OCI-LY7 (cell line): ENCODE measurements around the gene RPS21. TPM values are rescaled to one million over a fixed set of nuclear protein-coding genes. Genes with fewer than 3 reads are reported as not detected.

Experiments used
- BruUV-seq: library from RNA; stranded (reverse); fragments of 400-500 nt; replicated peaks from 2 replicates; lab custom pipeline; 2021; lab: Mats Ljungman, UMichigan
- CTCF ChIA-PET: fragments of 300-600 bp; sonication (Branson Sonifier 250); formaldehyde crosslinking; loops from one replicate; lab custom pipeline; 2022; ENCODE audit warnings: antibody characterized with exemption; ENCODE audit not compliant: unreplicated experiment; lab: Charles Lee
- POLR2A ChIA-PET: fragments of 300-600 bp; sonication (Branson Sonifier 250); formaldehyde crosslinking; loops from one replicate; lab custom pipeline; 2022; ENCODE audit warnings: antibody characterized with exemption; lab: Charles Lee
- DNase-seq: peaks from one replicate; pipeline ENCODE4 v3.0.0-alpha.2; 2015; ENCODE audit warnings: low spot score
- H2AFZ ChIP-seq: fragments of 200-600 bp; sonication (generic), shearing (Covaris generic); 2 replicates; pipeline ENCODE4 v1.6.1; 2014; ENCODE audit warnings: mild to moderate bottlenecking, antibody characterized with exemption, low read length, moderate library complexity
- H3K27ac ChIP-seq: fragments of 200-600 bp; sonication (generic); 2 replicates; pipeline ENCODE4 v1.5.1; 2014; ENCODE audit warnings: mixed run types, low read depth, mild to moderate bottlenecking, moderate library complexity, low read length, inconsistent platforms; ENCODE audit not compliant: poor library complexity, severe bottlenecking
- H3K36me3 ChIP-seq: fragments of 200-600 bp; sonication (generic); 2 replicates; pipeline ENCODE4 v1.6.1; 2014; ENCODE audit warnings: mild to moderate bottlenecking, antibody characterized with exemption, low read length, moderate library complexity, mixed read lengths; ENCODE audit not compliant: insufficient read depth
- H3K4me1 ChIP-seq: fragments of 200-600 bp; sonication (generic); 2 replicates; pipeline ENCODE4 v1.5.1; 2014; ENCODE audit warnings: mild to moderate bottlenecking, low read length; ENCODE audit not compliant: insufficient read depth, poor library complexity, severe bottlenecking
- H3K4me2 ChIP-seq: fragments of 200-600 bp; sonication (generic); 2 replicates; pipeline ENCODE4 v1.6.1; 2014; ENCODE audit warnings: mild to moderate bottlenecking, low read length
- H3K4me3 ChIP-seq: fragments of 200-600 bp; sonication (generic); 2 replicates; pipeline ENCODE4 v1.5.1; 2014; ENCODE audit warnings: mild to moderate bottlenecking, low read depth, low read length; ENCODE audit not compliant: poor library complexity, severe bottlenecking
- H3K79me2 ChIP-seq: fragments of 200-600 bp; sonication (generic); 2 replicates; pipeline ENCODE4 v1.6.1; 2016; ENCODE audit warnings: low read depth, mild to moderate bottlenecking, low read length, moderate library complexity, mixed read lengths; ENCODE audit not compliant: insufficient read depth
- H3K9me2 ChIP-seq: fragments of 200-600 bp; sonication (generic); 2 replicates; pipeline ENCODE4 v1.6.1; 2016; ENCODE audit warnings: mild to moderate bottlenecking, low read length, mixed read lengths; ENCODE audit not compliant: insufficient read depth
- H3K9me3 ChIP-seq: fragments of 200-600 bp; sonication (generic); 2 replicates; pipeline ENCODE4 v1.6.1; 2014; ENCODE audit warnings: mild to moderate bottlenecking, mixed run types, low read length, mixed read lengths
- H4K20me1 ChIP-seq: fragments of 200-600 bp; sonication (generic); 2 replicates; pipeline ENCODE4 v1.6.1; 2014; ENCODE audit warnings: mild to moderate bottlenecking, antibody characterized with exemption, low read length, moderate library complexity, mixed read lengths; ENCODE audit not compliant: insufficient read depth
- EZH2phosphoT487 ChIP-seq: fragments of 200-600 bp; sonication (generic); IDR thresholded peaks from 2 replicates; pipeline ENCODE4 v1.6.1; 2018; ENCODE audit warnings: low read depth, borderline replicate concordance, mild to moderate bottlenecking, mixed run types, antibody characterized with exemption, low read length, moderate library complexity, mixed read lengths
- intact Hi-C: fragments of 100-400 bp; cut with micrococcal nuclease; formaldehyde crosslinking; loops from one replicate; pipeline ENCODE4 v1.10.0; 2022; ENCODE audit not compliant: unreplicated experiment
- total RNA-seq, 2 experiments: library from RNA; depleted of rRNA in 1 of 2; stranded (reverse); fragments of >200 nt in 1 of 2; shearing (Covaris generic) in 1 of 2; gene quantifications; 2 replicates each; pipeline ENCODE4 v1.2.3, GENCODE V29; 2014 to 2022
- TF ChIP-seq, protein P1 (sequence below): fragments of 200-600 bp; sonication (generic); conservative IDR thresholded peaks from 2 replicates; pipeline ENCODE4 v1.5.1; 2014; ENCODE audit warnings: mild to moderate bottlenecking, antibody characterized with exemption, low read length, moderate library complexity, mixed read lengths

RPS21 gene
- total RNA-seq, 2 experiments from 2014 or later, result 2,571 to 3,376 TPM

DNA sequence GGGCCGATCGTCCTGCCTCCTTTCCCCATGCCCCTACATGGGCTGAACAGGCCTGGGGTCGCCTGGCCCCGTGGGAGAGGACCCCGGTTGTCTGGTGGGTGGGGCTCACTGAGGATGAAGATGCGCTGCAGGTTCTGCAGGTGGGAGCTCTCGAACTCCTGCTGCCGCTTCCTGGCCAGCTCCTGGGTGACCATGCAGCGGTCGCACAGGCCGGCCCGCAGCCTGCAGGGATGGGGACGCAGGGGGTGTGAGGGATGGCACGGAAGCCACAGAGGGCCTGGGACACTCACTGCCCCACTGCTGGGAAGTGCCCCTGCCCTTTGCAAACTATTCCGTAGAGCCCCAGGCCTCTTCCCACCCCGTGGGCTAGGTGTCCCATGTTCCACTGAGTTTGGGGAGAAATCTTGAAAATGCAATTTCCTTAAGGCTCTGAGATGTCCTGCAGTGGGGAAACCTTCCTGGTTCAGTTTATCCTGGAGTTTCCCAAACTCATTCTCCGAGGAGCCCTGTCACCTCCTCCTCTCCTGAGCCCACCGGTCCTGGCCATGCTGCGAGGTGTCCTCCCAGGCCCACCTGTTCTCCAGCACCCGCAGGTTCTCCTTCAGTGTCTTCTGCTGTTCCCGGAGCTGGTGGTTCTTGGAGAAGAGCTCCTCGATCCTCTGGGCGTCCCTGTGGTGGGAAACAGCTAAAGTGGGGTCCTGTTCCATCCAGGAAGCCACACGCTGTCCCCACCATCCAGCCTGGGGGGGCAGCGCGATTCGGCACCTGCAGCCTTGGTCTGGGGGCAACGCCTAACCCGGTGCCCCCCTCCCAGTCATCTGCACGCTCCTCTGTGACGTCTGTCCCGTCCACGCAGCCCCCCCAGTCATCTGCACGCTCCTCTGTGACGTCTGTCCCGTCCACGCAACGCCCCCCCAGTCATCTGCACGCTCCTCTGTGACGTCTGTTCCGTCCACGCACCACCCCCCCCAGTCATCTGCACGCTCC is 30.0 kb downstream of the RPS21 start:
- no peaks in the 10 kb centered on the region for H3K36me3 ChIP-seq
- TF ChIP-seq, protein P1, sequence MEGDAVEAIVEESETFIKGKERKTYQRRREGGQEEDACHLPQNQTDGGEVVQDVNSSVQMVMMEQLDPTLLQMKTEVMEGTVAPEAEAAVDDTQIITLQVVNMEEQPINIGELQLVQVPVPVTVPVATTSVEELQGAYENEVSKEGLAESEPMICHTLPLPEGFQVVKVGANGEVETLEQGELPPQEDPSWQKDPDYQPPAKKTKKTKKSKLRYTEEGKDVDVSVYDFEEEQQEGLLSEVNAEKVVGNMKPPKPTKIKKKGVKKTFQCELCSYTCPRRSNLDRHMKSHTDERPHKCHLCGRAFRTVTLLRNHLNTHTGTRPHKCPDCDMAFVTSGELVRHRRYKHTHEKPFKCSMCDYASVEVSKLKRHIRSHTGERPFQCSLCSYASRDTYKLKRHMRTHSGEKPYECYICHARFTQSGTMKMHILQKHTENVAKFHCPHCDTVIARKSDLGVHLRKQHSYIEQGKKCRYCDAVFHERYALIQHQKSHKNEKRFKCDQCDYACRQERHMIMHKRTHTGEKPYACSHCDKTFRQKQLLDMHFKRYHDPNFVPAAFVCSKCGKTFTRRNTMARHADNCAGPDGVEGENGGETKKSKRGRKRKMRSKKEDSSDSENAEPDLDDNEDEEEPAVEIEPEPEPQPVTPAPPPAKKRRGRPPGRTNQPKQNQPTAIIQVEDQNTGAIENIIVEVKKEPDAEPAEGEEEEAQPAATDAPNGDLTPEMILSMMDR, result no peak
- TF ChIP-seq EZH2phosphoT487, result no peak
- no peak for DNase-seq
- ChIA-PET CTCF (no interaction called here), POLR2A (no interaction called here)
- BruUV-seq, result no TSS peak
- no peaks in the 10 kb centered on the region for H3K4me1 ChIP-seq
- intact Hi-C loops, result no loop called here
- no peak overlapping the region for H3K27ac ChIP-seq
- H3K9me2 ChIP-seq, result no peaks in the 10 kb centered on the region
- no peak overlapping the region for H3K4me2 ChIP-seq
- no peak overlapping the region for H2AFZ ChIP-seq
- H4K20me1 ChIP-seq, result no peaks in the 10 kb centered on the region
- H3K4me3 ChIP-seq, result no peak overlapping the region
- no peaks in the 10 kb centered on the region for H3K9me3 ChIP-seq
- no peaks in the 10 kb centered on the region for H3K79me2 ChIP-seq

DNA sequence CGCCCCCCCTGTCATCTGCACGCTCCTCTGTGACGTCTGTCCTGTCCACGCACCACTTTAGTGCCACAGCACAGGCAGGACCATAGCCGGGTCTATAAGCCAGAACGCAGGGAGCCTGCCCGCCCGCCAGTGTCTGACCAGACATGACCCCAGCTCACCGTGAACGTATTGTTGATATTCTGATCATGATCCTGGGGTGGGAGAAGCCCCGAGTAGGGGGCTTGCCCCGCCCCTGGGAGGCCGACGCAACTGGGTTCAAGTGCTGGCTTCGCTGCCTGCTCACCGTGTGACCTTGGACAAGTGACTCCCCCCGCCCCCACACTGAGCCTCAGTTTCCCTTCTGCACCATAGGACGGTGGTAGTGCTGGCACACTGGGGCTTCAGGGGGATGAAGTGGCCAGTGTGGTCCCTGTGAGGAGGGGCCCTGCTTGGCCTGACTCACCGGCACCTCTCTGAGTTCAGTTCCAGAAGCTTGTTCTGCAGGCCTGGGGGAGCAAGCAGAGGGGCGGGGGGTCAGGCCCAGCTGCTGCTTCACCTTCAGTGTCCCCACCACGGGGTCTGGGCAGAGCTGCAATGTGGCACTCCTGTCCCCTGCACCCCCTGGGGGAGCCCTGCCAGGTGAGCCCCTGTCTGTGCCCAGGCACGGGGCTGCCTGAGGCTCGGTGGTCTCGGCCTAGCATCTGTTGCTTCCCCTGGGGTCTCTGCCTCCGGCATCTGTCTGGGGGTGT is 31.2 kb downstream of the RPS21 start:
- no TSS peak for BruUV-seq
- POLR2A ChIA-PET, result no interaction called here
- Histone ChIP-seq H4K20me1 (no peaks in the 10 kb centered on the region), H3K9me3 (no peaks in the 10 kb centered on the region), H3K27ac (no peak overlapping the region), H2AFZ (no peak overlapping the region), H3K79me2 (no peaks in the 10 kb centered on the region), H3K4me3 (no peak overlapping the region), H3K9me2 (no peaks in the 10 kb centered on the region), H3K4me2 (no peak overlapping the region), H3K36me3 (no peaks in the 10 kb centered on the region), H3K4me1 (no peaks in the 10 kb centered on the region)
- intact Hi-C loops, result no loop called here
- TF ChIP-seq, protein P1, result no peak
- no peak for TF ChIP-seq EZH2phosphoT487
- no peak for DNase-seq
- CTCF ChIA-PET, result interaction anchor here (0.6 kb wide), 1 partner anchor 1110 kb away, joined by 5 read pairs; no protein-coding TSS in a partner anchor
